Measurements from ENCODE around the gene TBC1D5.
"Not testable (repeated sequence)": the region's sequence is repeated elsewhere in the genome, so short reads cannot be mapped to it uniquely, and the experiment has no call there.

The TBC1D5 gene

DNA sequence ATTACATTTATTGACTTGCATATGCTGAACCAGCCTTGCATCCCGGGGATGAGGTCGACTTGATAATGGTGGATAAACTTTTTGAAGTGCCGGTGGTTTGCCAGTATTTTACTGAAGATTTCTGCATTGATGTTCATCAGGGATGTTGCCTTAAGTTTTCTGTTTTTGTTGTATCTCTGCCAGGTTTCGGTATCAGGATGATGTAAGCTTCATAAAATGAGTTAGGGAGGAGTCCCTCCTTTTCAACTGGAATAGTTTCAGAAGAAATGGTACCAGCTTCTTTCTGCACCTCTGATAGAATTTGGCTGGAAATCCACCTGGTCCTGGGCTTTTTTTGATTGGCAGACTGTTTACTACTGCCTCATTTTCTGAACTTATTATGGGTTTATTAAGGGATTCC, 250.8 kb downstream of the TBC1D5 start:
- TF ChIP-seq, protein P1, sequence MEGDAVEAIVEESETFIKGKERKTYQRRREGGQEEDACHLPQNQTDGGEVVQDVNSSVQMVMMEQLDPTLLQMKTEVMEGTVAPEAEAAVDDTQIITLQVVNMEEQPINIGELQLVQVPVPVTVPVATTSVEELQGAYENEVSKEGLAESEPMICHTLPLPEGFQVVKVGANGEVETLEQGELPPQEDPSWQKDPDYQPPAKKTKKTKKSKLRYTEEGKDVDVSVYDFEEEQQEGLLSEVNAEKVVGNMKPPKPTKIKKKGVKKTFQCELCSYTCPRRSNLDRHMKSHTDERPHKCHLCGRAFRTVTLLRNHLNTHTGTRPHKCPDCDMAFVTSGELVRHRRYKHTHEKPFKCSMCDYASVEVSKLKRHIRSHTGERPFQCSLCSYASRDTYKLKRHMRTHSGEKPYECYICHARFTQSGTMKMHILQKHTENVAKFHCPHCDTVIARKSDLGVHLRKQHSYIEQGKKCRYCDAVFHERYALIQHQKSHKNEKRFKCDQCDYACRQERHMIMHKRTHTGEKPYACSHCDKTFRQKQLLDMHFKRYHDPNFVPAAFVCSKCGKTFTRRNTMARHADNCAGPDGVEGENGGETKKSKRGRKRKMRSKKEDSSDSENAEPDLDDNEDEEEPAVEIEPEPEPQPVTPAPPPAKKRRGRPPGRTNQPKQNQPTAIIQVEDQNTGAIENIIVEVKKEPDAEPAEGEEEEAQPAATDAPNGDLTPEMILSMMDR (IDR thresholded peaks at IDR 0.05; ENCODE audit: insufficient read depth, low read depth, low read length, missing control alignments) = no peak
- H3K4me3 ChIP-seq (ENCODE audit: low read depth, low read length) = no peak overlapping the region
- DNase-seq (ENCODE audit: low read depth) = no peak

DNA sequence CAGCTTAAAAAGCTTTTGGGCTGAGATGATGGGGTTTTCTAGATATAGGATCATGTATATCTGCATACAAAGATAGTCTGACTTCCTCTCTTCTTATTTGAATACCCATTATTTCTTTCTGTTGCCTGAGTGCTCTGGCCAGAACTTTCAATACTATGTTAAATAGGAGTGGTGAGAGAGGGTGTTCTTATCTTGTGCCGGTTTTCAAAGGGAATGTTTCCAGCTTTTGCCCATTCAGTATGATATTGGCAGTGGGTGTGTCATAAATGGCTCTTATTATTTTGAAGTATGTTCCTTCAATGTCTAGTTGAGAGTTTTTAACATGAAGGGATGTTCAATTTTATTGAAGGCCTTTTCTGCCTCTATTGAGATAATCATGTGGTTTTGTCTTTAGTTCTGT, 251.2 kb downstream of the TBC1D5 start:
- not testable (repeated sequence) for DNase-seq (ENCODE audit: low read depth); H3K4me3 ChIP-seq (ENCODE audit: low read depth, low read length)

DNA sequence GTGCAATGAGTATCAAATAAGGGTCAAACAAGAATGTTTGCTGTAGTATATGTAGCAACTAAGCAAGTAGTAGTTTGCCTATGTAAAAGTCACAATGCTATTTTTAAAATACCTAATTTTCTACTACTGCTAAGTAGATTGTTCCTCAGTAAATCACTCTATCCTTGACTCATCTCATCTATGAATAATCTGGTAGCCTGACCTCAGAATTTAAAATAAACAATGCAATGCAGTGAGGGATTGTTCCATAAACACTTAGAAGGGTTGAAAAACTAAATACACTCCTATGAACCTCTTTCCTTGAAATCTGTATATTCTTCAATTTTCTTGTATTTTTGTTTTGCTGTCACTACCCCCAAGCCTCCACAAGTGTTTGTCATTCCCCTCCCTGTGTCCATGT, 253.3 kb downstream of the TBC1D5 start:
- no peak for DNase-seq (ENCODE audit: low read depth)
- TF ChIP-seq, protein P1 (IDR thresholded peaks at IDR 0.05; ENCODE audit: insufficient read depth, low read depth, low read length, missing control alignments) = no peak
- H3K4me3 ChIP-seq (ENCODE audit: low read depth, low read length) = no peak overlapping the region

DNA sequence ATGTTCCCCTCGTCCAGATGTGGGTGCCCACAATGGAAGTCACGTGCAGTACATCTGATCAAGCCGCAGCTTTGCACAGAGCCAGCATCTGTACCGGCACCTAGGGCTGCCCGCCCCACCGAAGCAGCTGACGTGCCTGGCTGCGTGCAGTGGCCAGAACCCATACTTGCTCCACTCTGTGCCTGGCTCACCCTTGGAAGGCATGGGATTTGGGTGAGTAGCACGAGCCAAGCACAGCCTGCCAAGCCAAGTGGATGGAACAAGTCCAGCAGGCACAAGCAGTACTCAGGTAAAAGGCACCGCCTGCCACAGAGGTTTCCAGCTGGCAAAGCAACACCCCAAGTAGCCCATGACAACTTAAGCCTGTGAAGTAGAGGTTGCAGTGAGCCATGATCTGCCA, 261.3 kb downstream of the TBC1D5 start:
- no peak overlapping the region for H3K4me3 ChIP-seq (ENCODE audit: low read depth, low read length)
- no peak for DNase-seq (ENCODE audit: low read depth)
- TF ChIP-seq, protein P1 (IDR thresholded peaks at IDR 0.05; ENCODE audit: insufficient read depth, low read depth, low read length, missing control alignments) = no peak

DNA sequence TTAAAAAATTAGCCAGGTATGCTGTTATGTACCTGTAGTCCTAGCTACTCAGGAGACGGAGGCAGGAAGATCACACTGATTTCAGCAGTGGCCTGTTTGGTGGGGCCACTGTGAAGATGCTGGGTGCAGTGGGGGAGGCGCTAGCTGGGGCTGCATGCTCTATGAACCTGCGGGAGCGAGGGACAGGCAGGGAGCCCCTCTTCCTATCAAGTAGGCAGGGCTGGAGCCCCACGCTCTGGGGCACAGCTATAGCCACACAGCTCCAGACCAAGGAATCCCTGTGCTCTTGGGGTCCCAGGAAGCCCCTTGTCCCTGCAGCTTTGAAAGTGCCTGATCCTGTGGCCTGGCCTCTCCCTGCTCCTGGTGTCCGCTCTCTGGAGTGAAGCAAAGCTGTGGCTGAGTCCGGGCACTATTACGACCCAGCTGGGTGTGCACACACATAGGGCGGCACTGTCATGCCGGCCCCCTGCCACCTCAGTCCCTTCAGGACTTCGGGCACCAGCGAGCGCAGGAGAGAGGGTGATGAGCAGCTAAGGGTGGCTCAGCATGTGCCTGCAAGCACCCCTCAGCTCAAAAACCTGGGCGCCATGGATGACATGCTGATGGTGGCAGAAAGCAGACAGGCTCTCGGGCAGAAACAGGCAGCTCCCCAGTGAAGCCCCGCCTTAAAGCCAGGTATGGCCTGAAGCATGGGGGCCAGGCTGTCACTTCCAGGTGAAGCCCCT, 262.6 kb downstream of the TBC1D5 start:
- TF ChIP-seq, protein P1 (IDR thresholded peaks at IDR 0.05; ENCODE audit: insufficient read depth, low read depth, low read length, missing control alignments) = no peak
- DNase-seq (ENCODE audit: low read depth) = no peak
- no peak overlapping the region for H3K4me3 ChIP-seq (ENCODE audit: low read depth, low read length)

DNA sequence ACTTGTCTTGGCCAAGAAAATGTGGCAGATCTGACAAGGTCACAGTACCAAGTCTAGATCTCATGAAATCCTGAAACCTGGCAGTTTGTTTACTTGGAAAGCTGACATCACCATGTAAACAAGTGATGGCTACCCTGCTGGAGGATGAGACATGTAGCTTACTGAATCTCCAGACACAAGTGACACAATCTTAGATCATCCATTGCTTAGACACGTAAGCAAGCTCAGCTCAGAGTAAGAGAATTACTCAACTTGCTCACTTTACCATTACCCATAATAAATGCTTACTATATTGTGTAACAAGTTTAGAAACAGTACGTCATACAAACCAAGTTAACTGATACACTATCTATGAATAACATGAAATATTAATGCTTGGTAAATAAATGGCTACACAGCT, 263.8 kb downstream of the TBC1D5 start:
- no peak for DNase-seq (ENCODE audit: low read depth)
- TF ChIP-seq, protein P1 (IDR thresholded peaks at IDR 0.05; ENCODE audit: insufficient read depth, low read depth, low read length, missing control alignments) = no peak
- no peak overlapping the region for H3K4me3 ChIP-seq (ENCODE audit: low read depth, low read length)

DNA sequence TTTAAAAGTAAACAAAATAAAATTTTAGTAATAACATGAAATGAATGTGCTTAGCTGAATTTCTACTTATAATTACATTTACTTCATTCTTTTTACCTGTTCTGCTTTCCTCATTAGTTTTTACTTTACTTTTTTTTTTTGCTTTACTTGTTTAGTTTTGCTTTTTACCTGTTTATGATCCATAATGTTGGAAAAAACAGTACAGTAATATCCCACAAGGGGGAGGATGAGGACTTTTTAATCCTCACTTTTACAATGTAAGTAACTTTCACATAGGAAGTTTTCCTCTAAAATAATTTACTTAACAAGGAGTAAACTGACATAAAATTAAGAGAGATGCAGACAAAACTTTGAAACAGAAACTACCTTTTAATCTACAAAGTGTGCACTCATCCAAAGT, 268.7 kb downstream of the TBC1D5 start:
- no peak for DNase-seq (ENCODE audit: low read depth)
- TF ChIP-seq, protein P1 (IDR thresholded peaks at IDR 0.05; ENCODE audit: insufficient read depth, low read depth, low read length, missing control alignments) = no peak
- H3K4me3 ChIP-seq (ENCODE audit: low read depth, low read length) = no peak overlapping the region

All from GM12865 (cell line).